Motor neuron (in vitro differentiated cells): ENCODE data around the gene TMEM63C. TPM values are rescaled to one million over a fixed set of nuclear protein-coding genes. Genes with fewer than 3 reads are reported as not detected.
A peak's percentile ranks its signal among the peaks of the same experiment; 100 is the strongest.

Source experiments
- ATAC-seq, 8 experiments: fragments of 200-7000 bp; cut with Tn5 transposase; replicated peaks in 6 of 8; 2 replicates each; pipeline ENCODE4 v1.8.0; 2021; ENCODE audit warnings: mild to moderate bottlenecking in 8 of 8, moderate library complexity in 8 of 8
- H3K27ac ChIP-seq, 2 donors: fragments of 250-450 bp; sonication (Bioruptor Pico); 2 replicates each; pipeline ENCODE4 v1.9.0; 2021; ENCODE audit warnings: antibody characterized with exemption in 2 of 2, mild to moderate bottlenecking in 2 of 2, moderate library complexity in 1 of 2
- H3K4me1 ChIP-seq, 2 donors: fragments of 250-450 bp; sonication (Bioruptor Pico); replicated peaks in 1 of 2; 2 replicates each; pipeline ENCODE4 v1.6.1; 2021; ENCODE audit warnings: antibody characterized with exemption in 2 of 2, mild to moderate bottlenecking in 2 of 2, moderate library complexity in 1 of 2
- H3K4me3 ChIP-seq, 5 donors: fragments of 250-450 bp; sonication (Bioruptor Pico); 2 replicates each; pipeline ENCODE4 v1.9.0; 2021; ENCODE audit warnings: antibody characterized with exemption in 5 of 5, mild to moderate bottlenecking in 5 of 5, moderate library complexity in 4 of 5
- WGBS, 10 experiments: fragments of 450-650 bp; shearing (Covaris generic); methylation state at CpG; one replicate each; pipeline ENCODE4 v1.0.0; 2022; 5-methylcytosine and 5-hydroxymethylcytosine counted together
- in situ Hi-C, 9 experiments: fragments of 400-800 bp; cut with MboI; loops; one replicate each; pipeline ENCODE4 v1.15.0; 2021; ENCODE audit warnings: low sequenced_read_pairs in 9 of 9, low pct_unique_long_range_greater_than_20kb in 2 of 9; ENCODE audit not compliant: unreplicated experiment in 9 of 9
- total RNA-seq, 8 experiments: library from RNA; unstranded; fragments of 300-600 nt; gene quantifications; 2 replicates each; pipeline versions ENCODE4 v1.2.3 to v1.2.4, GENCODE V29; 2022

Gene TMEM63C
- total RNA-seq, 8 experiments from 2014 or later = 0.10 to 18.8 (median 6.9) TPM

GRCh38 chr14:77143071-77143470, 38.5 kb upstream of the TMEM63C start:
- in situ Hi-C loops = loop anchor here in 2 of 9 experiments (25.0 kb wide), 1 partner anchor 169 kb away; the partner anchor contains the start of genes GSTZ1 (in 2 of the 2) and POMT2 (in 2 of the 2)
- peak overlapping the region; percentile 51 to 80 (median 66) for H3K4me3 ChIP-seq

GRCh38 chr14:77144412-77145115, 37.0 kb upstream of the TMEM63C start:
- H3K27ac ChIP-seq = peak overlapping the region in 1 of 2 donors; percentile 39
- in situ Hi-C loops = loop anchor here in 2 of 9 experiments (25.0 kb wide), 1 partner anchor 168 kb away; the partner anchor contains the start of genes GSTZ1 (in 2 of the 2) and POMT2 (in 2 of the 2)
- peak in 5 of 8 experiments; percentile 11 to 40 (median 13) for ATAC-seq
- 15 to 87% (median 60%) methylated on average over 1 to 4 of the region's 4 CpGs; no CpG with 5 or more reads in 3 of the 10 experiments for WGBS, 10 experiments
- peak overlapping the region in 1 of 5 donors; percentile 5 for H3K4me3 ChIP-seq
- H3K4me1 ChIP-seq = peaks cover 28 to 37% of the 10 kb centered on the region in 2 donors

More at GRCh38 chr14:77143071-77143470, 38.5 kb upstream of the TMEM63C start:
- ATAC-seq = peak in 2 of 8 experiments; percentile 18 to 24
- H3K4me1 ChIP-seq = peaks cover 33 to 41% of the 10 kb centered on the region in 2 donors
- peak overlapping the region; percentile 68 to 78 for H3K27ac ChIP-seq
- WGBS, 10 experiments = 0 to 20% (median 0%) methylated on average over 1 to 3 of the region's 4 CpGs; no CpG with 5 or more reads in 3 of the 10 experiments

GRCh38 chr14:77145975-77146740, 35.4 kb upstream of the TMEM63C start:
- in situ Hi-C loops = loop anchor here in 2 of 9 experiments (25.0 kb wide), 1 partner anchor 166 kb away; the partner anchor contains the start of genes GSTZ1 (in 2 of the 2) and POMT2 (in 2 of the 2)
- peaks cover 28 to 37% of the 10 kb centered on the region in 2 donors for H3K4me1 ChIP-seq
- no peak overlapping the region for H3K4me3 ChIP-seq

GRCh38 chr14:77148510-77149231, 32.9 kb upstream of the TMEM63C start:
- no peak for ATAC-seq
- in situ Hi-C loops = loop anchor here in 2 of 9 experiments (25.0 kb wide), 1 partner anchor 164 kb away; the partner anchor contains the start of genes GSTZ1 (in 2 of the 2) and POMT2 (in 2 of the 2)
- 20 to 90% (median 60%) methylated on average over 1 to 7 of the region's 8 CpGs; no CpG with 5 or more reads in 2 of the 10 experiments for WGBS, 10 experiments
- peaks cover 16 to 25% of the 10 kb centered on the region in 2 donors for H3K4me1 ChIP-seq
- H3K4me3 ChIP-seq = no peak overlapping the region
- no peak overlapping the region for H3K27ac ChIP-seq

More at GRCh38 chr14:77145975-77146740, 35.4 kb upstream of the TMEM63C start:
- no peak for ATAC-seq
- H3K27ac ChIP-seq = no peak overlapping the region
- WGBS, 10 experiments = 6 to 65% (median 52%) methylated on average over 2 to 10 of the region's 10 CpGs; no CpG with 5 or more reads in 3 of the 10 experiments

GRCh38 chr14:77151245-77151644, 30.4 kb upstream of the TMEM63C start:
- H3K27ac ChIP-seq = no peak overlapping the region
- H3K4me3 ChIP-seq = no peak overlapping the region
- peaks cover 9 to 10% of the 10 kb centered on the region in 2 donors for H3K4me1 ChIP-seq
- in situ Hi-C loops = no loop called here
- ATAC-seq = peak in 5 of 8 experiments; percentile 32 to 58 (median 41)
- WGBS, 10 experiments = 0 to 44% (median 0%) methylated on average over 1 to 4 of the region's 5 CpGs; no CpG with 5 or more reads in 4 of the 10 experiments

GRCh38 chr14:77151918-77152588, 29.5 kb upstream of the TMEM63C start:
- peak; percentile 45 to 79 (median 56) for ATAC-seq
- 0 to 83% (median 57%) methylated on average over 1 to 2 of the region's 2 CpGs; no CpG with 5 or more reads in 5 of the 10 experiments for WGBS, 10 experiments
- in situ Hi-C loops = no loop called here
- Histone ChIP-seq H3K27ac (no peak overlapping the region), H3K4me1 (peaks cover 9 to 11% of the 10 kb centered on the region in 2 donors), H3K4me3 (no peak overlapping the region)

GRCh38 chr14:77153802-77154201, 27.8 kb upstream of the TMEM63C start:
- WGBS, 10 experiments = 30 to 100% (median 72%) methylated on average over 1 to 2 of the region's 3 CpGs; no CpG with 5 or more reads in 3 of the 10 experiments
- Histone ChIP-seq H3K4me1 (peaks cover 22 to 26% of the 10 kb centered on the region in 2 donors), H3K4me3 (no peak overlapping the region), H3K27ac (no peak overlapping the region)
- ATAC-seq = no peak
- in situ Hi-C loops = no loop called here

GRCh38 chr14:77154421-77154820, 27.2 kb upstream of the TMEM63C start:
- no peak overlapping the region for H3K4me3 ChIP-seq
- peaks cover 28 to 31% of the 10 kb centered on the region in 2 donors for H3K4me1 ChIP-seq
- H3K27ac ChIP-seq = no peak overlapping the region
- in situ Hi-C loops = no loop called here
- ATAC-seq = no peak
- WGBS, 10 experiments = 0 to 48% (median 4%) methylated on average over 1 to 6 of the region's 7 CpGs; no CpG with 5 or more reads in 3 of the 10 experiments

GRCh38 chr14:77155083-77155482, 26.5 kb upstream of the TMEM63C start:
- in situ Hi-C loops = no loop called here
- Histone ChIP-seq H3K4me1 (peaks cover 29 to 31% of the 10 kb centered on the region in 2 donors), H3K4me3 (no peak overlapping the region), H3K27ac (no peak overlapping the region)
- no peak for ATAC-seq
- 30 to 80% (median 76%) methylated on average over 1 to 2 of the region's 2 CpGs; no CpG with 5 or more reads in 6 of the 10 experiments for whole genome bisulfite sequencing, 10 experiments

- WGBS, 10 experiments = 0 to 83% (median 45%) methylated on average over 1 to 6 of the region's 11 CpGs; no CpG with 5 or more reads in 6 of the 10 experiments
- peak in 5 of 8 experiments; percentile 55 to 68 (median 63) for ATAC-seq
- in situ Hi-C loops = no loop called here
- H3K4me3 ChIP-seq = peak overlapping the region in 3 of 5 donors; percentile 10 to 27 (median 17)
- H3K27ac ChIP-seq = peak overlapping the region; percentile 85 to 92
- H3K4me1 ChIP-seq = peaks cover 29 to 31% of the 10 kb centered on the region in 2 donors
These were observed 23.9 kb upstream of the TMEM63C start for GRCh38 chr14:77157740-77158139.

GRCh38 chr14:77158175-77158881, 23.3 kb upstream of the TMEM63C start:
- peak; percentile 93 to 100 (median 94) for ATAC-seq
- Histone ChIP-seq H3K27ac (peak overlapping the region; percentile 85 to 92), H3K4me3 (peak overlapping the region in 4 of 5 donors; percentile 1 to 27 (median 14)), H3K4me1 (peaks cover 29 to 31% of the 10 kb centered on the region in 2 donors)
- 0 to 40% (median 11%) methylated on average over 1 to 8 of the region's 18 CpGs; no CpG with 5 or more reads in 4 of the 10 experiments for WGBS, 10 experiments
- in situ Hi-C loops = no loop called here
